Measurements from ENCODE around the gene CERT1.
"Not testable (repeated sequence)": the region's sequence is repeated elsewhere in the genome, so short reads cannot be mapped to it uniquely, and the experiment has no call there.

DNA sequence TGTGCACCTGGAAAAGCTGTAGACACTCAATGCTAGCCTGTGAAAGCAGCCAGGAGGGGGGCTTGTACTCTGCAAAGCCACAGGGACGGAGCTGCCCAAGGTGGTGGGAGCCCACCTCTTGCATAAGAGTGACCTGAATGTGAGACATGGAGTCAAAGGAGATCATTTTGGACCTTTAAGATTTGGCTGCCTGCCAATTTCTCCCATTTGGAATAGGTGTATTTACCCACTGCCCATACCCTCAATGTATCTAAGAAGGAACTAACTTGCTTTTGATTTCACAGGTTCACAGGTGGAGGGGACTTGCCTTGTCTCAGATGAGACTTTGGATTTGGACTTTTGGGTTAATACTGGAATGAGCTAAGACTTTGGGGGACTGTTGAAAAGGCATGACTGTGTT lies 12.6 kb downstream of the CERT1 start:
- not testable (repeated sequence) for TF ChIP-seq CTCF, POLR2A (IDR thresholded peaks at IDR 0.05)

Measured in prostate gland (tissue), 2 donors.